Mononuclear cell (primary cell): ENCODE results near the gene SLC2A14. TPM values are rescaled to one million over a fixed set of nuclear protein-coding genes. Genes with fewer than 3 reads are reported as not detected.
"Not testable (repeated sequence)": the region's sequence is repeated elsewhere in the genome, so short reads cannot be mapped to it uniquely, and the experiment has no call there.

Experiments
- H3K27me3 ChIP-seq: 2 replicates; pipeline ENCODE4 v1.6.0; 2011; ENCODE audit warnings: low read length, control low read depth; ENCODE audit not compliant: insufficient read depth
- H3K4me1 ChIP-seq: 2 replicates; pipeline ENCODE4 v1.5.1; 2011; ENCODE audit warnings: mild to moderate bottlenecking, low read length, control low read depth; ENCODE audit not compliant: insufficient read depth
- H3K4me3 ChIP-seq: 2 replicates; pipeline ENCODE4 v1.5.1; 2011; ENCODE audit warnings: mild to moderate bottlenecking, low read length, moderate library complexity
- H3K9me3 ChIP-seq: 2 replicates; pipeline ENCODE4 v1.5.1; 2011; ENCODE audit warnings: low read depth, mild to moderate bottlenecking, control low read depth, low read length
- total RNA-seq: library from RNA; depleted of rRNA; stranded (reverse); fragments of >200 nt; gene quantifications from one replicate; pipeline ENCODE4 v1.2.3, GENCODE V29; 2012

The SLC2A14 gene
- total RNA-seq, 1 donor: 0.21 TPM

- no peak overlapping the region for H3K4me3 ChIP-seq
- H3K4me1 ChIP-seq: peaks cover 4% of the 10 kb centered on the region
- H3K27me3 ChIP-seq: peaks cover 6% of the 10 kb centered on the region
- H3K9me3 ChIP-seq: no peaks in the 10 kb centered on the region
Measured at GRCh38 chr12:7853557-7853956, 19.2 kb downstream of the SLC2A14 start.

- not testable (repeated sequence) for H3K4me3 ChIP-seq, H3K27me3 ChIP-seq, H3K4me1 ChIP-seq, H3K9me3 ChIP-seq
Measured at GRCh38 chr12:7851622-7852081, 21.1 kb downstream of the SLC2A14 start.

- H3K4me1 ChIP-seq, H3K4me3 ChIP-seq, H3K27me3 ChIP-seq, H3K9me3 ChIP-seq: not testable (repeated sequence)
Measured at GRCh38 chr12:7850099-7850498, 22.6 kb downstream of the SLC2A14 start.

- not testable (repeated sequence) for H3K27me3 ChIP-seq, H3K4me3 ChIP-seq, H3K9me3 ChIP-seq, H3K4me1 ChIP-seq
Measured at GRCh38 chr12:7848098-7848422, 24.7 kb downstream of the SLC2A14 start.

GRCh38 chr12:7847226-7848097 is 25.3 kb downstream of the SLC2A14 start:
- not testable (repeated sequence) for H3K4me1 ChIP-seq, H3K27me3 ChIP-seq, H3K4me3 ChIP-seq, H3K9me3 ChIP-seq

- H3K27me3 ChIP-seq: no peaks in the 10 kb centered on the region
- H3K4me1 ChIP-seq: peaks cover 3% of the 10 kb centered on the region
- no peak overlapping the region for H3K4me3 ChIP-seq
- H3K9me3 ChIP-seq: no peaks in the 10 kb centered on the region
Measured at GRCh38 chr12:7844116-7844515, 28.6 kb downstream of the SLC2A14 start.

GRCh38 chr12:7843583-7843982 is 29.1 kb downstream of the SLC2A14 start:
- not testable (repeated sequence) for H3K4me3 ChIP-seq, H3K27me3 ChIP-seq, H3K9me3 ChIP-seq, H3K4me1 ChIP-seq

- H3K4me3 ChIP-seq, H3K9me3 ChIP-seq, H3K27me3 ChIP-seq, H3K4me1 ChIP-seq: not testable (repeated sequence)
Measured at GRCh38 chr12:7843149-7843548, 29.6 kb downstream of the SLC2A14 start.

GRCh38 chr12:7842444-7842843 is 30.3 kb downstream of the SLC2A14 start:
- H3K9me3 ChIP-seq, H3K27me3 ChIP-seq, H3K4me3 ChIP-seq: not testable (repeated sequence)
- H3K4me1 ChIP-seq: peaks cover 12% of the 10 kb centered on the region

- H3K9me3 ChIP-seq, H3K4me3 ChIP-seq, H3K27me3 ChIP-seq: not testable (repeated sequence)
- H3K4me1 ChIP-seq: peaks cover 28% of the 10 kb centered on the region
Measured at GRCh38 chr12:7839848-7840247, 32.9 kb downstream of the SLC2A14 start.

GRCh38 chr12:7839226-7839625 is 33.5 kb downstream of the SLC2A14 start:
- peaks cover 34% of the 10 kb centered on the region for H3K4me1 ChIP-seq
- not testable (repeated sequence) for H3K27me3 ChIP-seq, H3K4me3 ChIP-seq, H3K9me3 ChIP-seq

- Histone ChIP-seq H3K27me3 (no peaks in the 10 kb centered on the region), H3K4me3 (no peak overlapping the region), H3K9me3 (no peaks in the 10 kb centered on the region), H3K4me1 (peaks cover 36% of the 10 kb centered on the region)
Measured at GRCh38 chr12:7837366-7837765, 35.3 kb downstream of the SLC2A14 start.

GRCh38 chr12:7835766-7836165 is 36.9 kb downstream of the SLC2A14 start:
- Histone ChIP-seq H3K4me1 (peaks cover 39% of the 10 kb centered on the region), H3K4me3 (no peak overlapping the region)

GRCh38 chr12:7835116-7835515 is 37.6 kb downstream of the SLC2A14 start:
- Histone ChIP-seq H3K9me3 (no peaks in the 10 kb centered on the region), H3K27me3 (no peaks in the 10 kb centered on the region)

More at GRCh38 chr12:7835766-7836165, 36.9 kb downstream of the SLC2A14 start:
- no peaks in the 10 kb centered on the region for H3K27me3 ChIP-seq
- H3K9me3 ChIP-seq: no peaks in the 10 kb centered on the region

GRCh38 chr12:7834701-7835100 is 38.0 kb downstream of the SLC2A14 start:
- Histone ChIP-seq H3K4me3 (no peak overlapping the region), H3K9me3 (no peaks in the 10 kb centered on the region), H3K4me1 (peaks cover 39% of the 10 kb centered on the region), H3K27me3 (no peaks in the 10 kb centered on the region)

More at GRCh38 chr12:7835116-7835515, 37.6 kb downstream of the SLC2A14 start:
- no peak overlapping the region for H3K4me3 ChIP-seq
- peaks cover 39% of the 10 kb centered on the region for H3K4me1 ChIP-seq

- H3K9me3 ChIP-seq: no peaks in the 10 kb centered on the region
- no peak overlapping the region for H3K4me3 ChIP-seq
- H3K27me3 ChIP-seq: no peaks in the 10 kb centered on the region
- H3K4me1 ChIP-seq: peaks cover 39% of the 10 kb centered on the region
Measured at GRCh38 chr12:7833831-7834230, 38.9 kb downstream of the SLC2A14 start.
